ENCODE data around the gene RET.

The RET gene

GRCh38 chr10:43172645-43173044, 95.8 kb downstream of the RET start:
- no peak overlapping the region for H3K4me3 ChIP-seq (ENCODE audit: low read depth, low read length)
- POLR2A ChIA-PET, result interaction anchor here (1.4 kb wide), 1 partner anchor 35 kb away, joined by 3 read pairs; the partner anchor contains the start of gene CSGALNACT2
- CTCF ChIA-PET, result interaction anchor here (1.2 to 1.6 kb wide), 4 partner anchors 8 to 33 kb away, joined by 3 to 7 read pairs (median 4); no protein-coding TSS in a partner anchor
- no peak for DNase-seq (ENCODE audit: low read depth, low spot score)
- no peak for TF ChIP-seq CTCF (IDR thresholded peaks at IDR 0.05; ENCODE audit: insufficient read depth, low read length, missing control alignments)

- POLR2A ChIA-PET, result no interaction called here
- DNase-seq (ENCODE audit: low read depth, low spot score), result no peak
- CTCF ChIA-PET, result interaction anchor here (1.6 kb wide), 1 partner anchor 13 kb away, joined by 3 read pairs; no protein-coding TSS in a partner anchor
- no peak for TF ChIP-seq CTCF (IDR thresholded peaks at IDR 0.05; ENCODE audit: insufficient read depth, low read length, missing control alignments)
- no peak overlapping the region for H3K4me3 ChIP-seq (ENCODE audit: low read depth, low read length)
These were observed 96.3 kb downstream of the RET start for GRCh38 chr10:43173120-43173519.

- H3K4me3 ChIP-seq (ENCODE audit: low read depth, low read length), result no peak overlapping the region
- DNase-seq (ENCODE audit: low read depth, low spot score), result no peak
- no peak for TF ChIP-seq CTCF (IDR thresholded peaks at IDR 0.05; ENCODE audit: insufficient read depth, low read length, missing control alignments)
- ChIA-PET POLR2A (no interaction called here), CTCF (interaction anchor here (1.0 to 1.1 kb wide), 2 partner anchors 27 to 36 kb away, joined by 3 read pairs; no protein-coding TSS in a partner anchor)
These were observed 98.1 kb downstream of the RET start for GRCh38 chr10:43174969-43175368.

GRCh38 chr10:43176271-43176670, 99.4 kb downstream of the RET start:
- H3K4me3 ChIP-seq (ENCODE audit: low read depth, low read length), result no peak overlapping the region
- ChIA-PET POLR2A (no interaction called here), CTCF (no interaction called here)
- no peak for TF ChIP-seq CTCF (IDR thresholded peaks at IDR 0.05; ENCODE audit: insufficient read depth, low read length, missing control alignments)
- DNase-seq (ENCODE audit: low read depth, low spot score), result no peak

GRCh38 chr10:43177595-43177994, 100.7 kb downstream of the RET start:
- no peak for TF ChIP-seq CTCF (IDR thresholded peaks at IDR 0.05; ENCODE audit: insufficient read depth, low read length, missing control alignments)
- ChIA-PET CTCF (no interaction called here), POLR2A (no interaction called here)
- no peak for DNase-seq (ENCODE audit: low read depth, low spot score)
- no peak overlapping the region for H3K4me3 ChIP-seq (ENCODE audit: low read depth, low read length)
